ENCODE data around the gene CRELD1. TPM values are rescaled to one million over a fixed set of nuclear protein-coding genes. Genes with fewer than 3 reads are reported as not detected.

Gene CRELD1
- total RNA-seq, 1 experiment from 2014 or later = 15.5 TPM

DNA sequence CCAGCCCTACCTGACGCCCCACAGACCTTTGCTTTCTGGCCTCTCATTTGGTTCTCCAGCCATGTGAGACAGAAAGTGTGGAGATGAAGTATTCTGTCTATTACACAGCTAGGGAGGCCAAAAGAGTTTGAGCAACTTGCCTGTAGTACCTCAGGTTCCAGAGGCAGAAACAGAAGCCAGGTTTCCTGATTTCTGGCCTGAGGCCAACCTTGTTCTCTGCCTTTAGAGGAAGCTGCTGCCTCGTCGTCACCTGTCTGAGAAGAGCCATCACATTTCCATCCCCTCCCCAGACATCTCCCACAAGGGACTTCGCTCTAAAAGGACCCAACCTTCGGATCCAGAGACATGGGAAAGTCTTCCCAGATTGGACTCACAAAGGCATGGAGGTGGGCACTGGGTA lies 27.2 kb upstream of the CRELD1 start:
- Mint-ChIP-seq H3K9me3 (no peaks in the 10 kb centered on the region; a peak in 1 of 5 replicates), H3K4me1 (peaks cover 15 to 17% of the 10 kb centered on the region in 2 experiments), H3K27me3 (ENCODE audit: low read depth) (no peaks in the 10 kb centered on the region; the same call in 1 of the 2 replicates), H3K36me3 (ENCODE audit: insufficient read depth in 1 of 3, low read depth in 3 of 3) (no peaks in the 10 kb centered on the region), H3K27ac (peak overlapping the region in 1 of 3 experiments; percentile 30; a peak in 1 of 7 replicates), H3K4me3 (no peak overlapping the region)
- Histone ChIP-seq H3K23ac (ENCODE audit: insufficient read length, low read depth, low read length) (no peak overlapping the region), H2BK20ac (ENCODE audit: low read depth, low read length, poor library complexity, severe bottlenecking) (no peak overlapping the region), H4K5ac (ENCODE audit: insufficient read length, low read depth, low read length) (no peak overlapping the region), H3K56ac (ENCODE audit: insufficient read length, low read depth, low read length) (no peak overlapping the region), H3T11ph (ENCODE audit: low read length) (no peak overlapping the region), H3K4me1 (ENCODE audit: insufficient read depth, low read length) (no peaks in the 10 kb centered on the region; the same call in 1 of the 2 replicates), H4K91ac (ENCODE audit: insufficient read length, low read depth, low read length) (no peak overlapping the region), H2BK12ac (ENCODE audit: insufficient read length, low read depth, low read length) (no peak overlapping the region), H2BK120ac (ENCODE audit: low read depth, low read length, poor library complexity, severe bottlenecking) (no peak overlapping the region), H3K14ac (ENCODE audit: insufficient read depth, low read length) (no peak overlapping the region), H2AK5ac (ENCODE audit: insufficient read length, low read length) (no peak overlapping the region), H4K8ac (replicated peaks; ENCODE audit: insufficient read length, low read depth, low read length) (no peak overlapping the region), H3K4me2 (ENCODE audit: insufficient read depth, insufficient read length, low read length) (no peak overlapping the region), H3K18ac (ENCODE audit: insufficient read length, low read depth, low read length) (no peak overlapping the region), H3K79me2 (ENCODE audit: insufficient read depth, low read length) (no peaks in the 10 kb centered on the region), H3K27me3 (ENCODE audit: insufficient read depth, low read length) (no peaks in the 10 kb centered on the region), H3K27ac (ENCODE audit: insufficient read length, low read depth, low read length) (no peak overlapping the region), H2BK5ac (ENCODE audit: insufficient read length, low read length) (no peak overlapping the region), H3K9me3 (ENCODE audit: control insufficient read depth, low read depth, low read length) (no peaks in the 10 kb centered on the region), H3K4ac (ENCODE audit: low read depth, low read length) (no peak overlapping the region), H2AFZ (ENCODE audit: low read length) (no peak overlapping the region), H4K20me1 (ENCODE audit: control insufficient read depth, insufficient read depth, insufficient read length) (no peaks in the 10 kb centered on the region), H3K23me2 (ENCODE audit: insufficient read length, low read depth, low read length, poor library complexity, severe bottlenecking) (no peaks in the 10 kb centered on the region), H2BK15ac (ENCODE audit: low read depth, low read length) (no peak overlapping the region), H3K9ac (ENCODE audit: extremely low read depth, insufficient read length, low read length) (no peak overlapping the region), H3K79me1 (ENCODE audit: insufficient read depth, low read depth, low read length, poor library complexity, severe bottlenecking) (no peaks in the 10 kb centered on the region)
- TF ChIP-seq, protein P1, sequence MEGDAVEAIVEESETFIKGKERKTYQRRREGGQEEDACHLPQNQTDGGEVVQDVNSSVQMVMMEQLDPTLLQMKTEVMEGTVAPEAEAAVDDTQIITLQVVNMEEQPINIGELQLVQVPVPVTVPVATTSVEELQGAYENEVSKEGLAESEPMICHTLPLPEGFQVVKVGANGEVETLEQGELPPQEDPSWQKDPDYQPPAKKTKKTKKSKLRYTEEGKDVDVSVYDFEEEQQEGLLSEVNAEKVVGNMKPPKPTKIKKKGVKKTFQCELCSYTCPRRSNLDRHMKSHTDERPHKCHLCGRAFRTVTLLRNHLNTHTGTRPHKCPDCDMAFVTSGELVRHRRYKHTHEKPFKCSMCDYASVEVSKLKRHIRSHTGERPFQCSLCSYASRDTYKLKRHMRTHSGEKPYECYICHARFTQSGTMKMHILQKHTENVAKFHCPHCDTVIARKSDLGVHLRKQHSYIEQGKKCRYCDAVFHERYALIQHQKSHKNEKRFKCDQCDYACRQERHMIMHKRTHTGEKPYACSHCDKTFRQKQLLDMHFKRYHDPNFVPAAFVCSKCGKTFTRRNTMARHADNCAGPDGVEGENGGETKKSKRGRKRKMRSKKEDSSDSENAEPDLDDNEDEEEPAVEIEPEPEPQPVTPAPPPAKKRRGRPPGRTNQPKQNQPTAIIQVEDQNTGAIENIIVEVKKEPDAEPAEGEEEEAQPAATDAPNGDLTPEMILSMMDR (conservative IDR thresholded peaks at IDR 0.05) = no peak
- DNase-seq = no peak
- WGBS (ENCODE audit: extremely low coverage, insufficient read length, low lambda C conversion rate) = no CpG with 5 or more reads among the region's 5 CpGs
